ENCODE results near the gene DRD2.

Gene DRD2

DNA sequence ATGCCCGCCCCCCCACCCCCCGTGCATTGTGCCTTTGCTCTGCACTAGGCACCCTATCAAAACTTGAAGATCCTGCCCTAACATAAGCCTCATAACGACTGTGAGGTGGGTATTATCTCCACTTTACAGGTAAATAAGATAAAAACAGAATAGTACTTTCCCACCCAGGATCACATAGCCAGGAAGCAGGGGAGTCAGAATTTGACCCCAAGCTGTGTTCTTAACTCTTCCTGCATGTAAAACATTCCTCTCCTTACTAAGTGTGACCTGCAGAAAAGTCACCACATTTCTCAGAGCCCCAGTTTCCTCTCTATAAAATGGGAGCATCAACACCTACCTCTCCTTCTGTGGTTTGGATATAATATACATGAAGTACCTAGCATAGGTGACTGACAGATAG lies 105.8 kb downstream of the DRD2 start:
- no peak for DNase-seq (ENCODE audit: low read depth)

GRCh38 chr11:113365895-113366294 lies 109.3 kb downstream of the DRD2 start:
- DNase-seq (ENCODE audit: low read depth) = no peak

- DNase-seq (ENCODE audit: low read depth) = no peak
Measured at GRCh38 chr11:113363996-113364641, 111.1 kb downstream of the DRD2 start.

GRCh38 chr11:113363406-113363805 lies 111.8 kb downstream of the DRD2 start:
- DNase-seq (ENCODE audit: low read depth) = no peak

All from HS-27A (cell line).